Dedifferentiated amniotic fluid mesenchymal stem cell (primary cell): ENCODE data around the gene CDC123.
"Not testable (repeated sequence)": the region's sequence is repeated elsewhere in the genome, so short reads cannot be mapped to it uniquely, and the experiment has no call there.

Experiments used
- DNase-seq: peaks from one replicate; pipeline ENCODE4 v3.0.0-alpha.2; 2016; ENCODE audit errors: extremely low spot score

Gene CDC123

GRCh38 chr10:12235796-12236195, 39.8 kb downstream of the CDC123 start:
- no peak for DNase-seq

GRCh38 chr10:12237265-12238220, 41.6 kb downstream of the CDC123 start:
- DNase-seq: no peak

GRCh38 chr10:12238821-12239220, 42.8 kb downstream of the CDC123 start:
- no peak for DNase-seq

GRCh38 chr10:12241810-12242529, 46.0 kb downstream of the CDC123 start:
- DNase-seq: no peak

- no peak for DNase-seq
These were observed 48.1 kb downstream of the CDC123 start for GRCh38 chr10:12243864-12244620.

GRCh38 chr10:12250181-12250580, 54.2 kb downstream of the CDC123 start:
- DNase-seq: no peak

- DNase-seq: not testable (repeated sequence)
These were observed 54.7 kb downstream of the CDC123 start for GRCh38 chr10:12250702-12251101.

GRCh38 chr10:12251581-12251980, 55.6 kb downstream of the CDC123 start:
- DNase-seq: no peak

GRCh38 chr10:12252882-12253546, 57.0 kb downstream of the CDC123 start:
- no peak for DNase-seq

GRCh38 chr10:12255048-12255447, 59.1 kb downstream of the CDC123 start:
- no peak for DNase-seq

GRCh38 chr10:12259988-12260387, 64.0 kb downstream of the CDC123 start:
- DNase-seq: no peak

GRCh38 chr10:12262278-12262981, 66.4 kb downstream of the CDC123 start:
- DNase-seq: no peak

GRCh38 chr10:12264204-12264940, 68.4 kb downstream of the CDC123 start:
- peak; percentile 61 for DNase-seq

- DNase-seq: no peak
These were observed 73.1 kb downstream of the CDC123 start for GRCh38 chr10:12269056-12269455.

GRCh38 chr10:12271210-12271540, 75.2 kb downstream of the CDC123 start:
- no peak for DNase-seq

GRCh38 chr10:12277862-12278261, 81.9 kb downstream of the CDC123 start:
- DNase-seq: not testable (repeated sequence)

GRCh38 chr10:12279281-12279680, 83.3 kb downstream of the CDC123 start:
- no peak for DNase-seq

GRCh38 chr10:12287772-12288171, 91.8 kb downstream of the CDC123 start:
- DNase-seq: no peak

- not testable (repeated sequence) for DNase-seq
These were observed 101.8 kb downstream of the CDC123 start for GRCh38 chr10:12297784-12298183.

- DNase-seq: no peak
These were observed 103.4 kb downstream of the CDC123 start for GRCh38 chr10:12299222-12299965.
